Esophagus (tissue), 2 donors: ENCODE measurements around the gene STX18. TPM values are rescaled to one million over a fixed set of nuclear protein-coding genes. Genes with fewer than 3 reads are reported as not detected.

ENCODE experiments used
- H3K27ac ChIP-seq, 2 donors: one replicate each; pipeline ENCODE4 v1.5.1; 2013; ENCODE audit warnings: low read depth in 2 of 2, mild to moderate bottlenecking in 2 of 2, inconsistent platforms in 1 of 2, low read length in 1 of 2, moderate library complexity in 1 of 2
- H3K27me3 ChIP-seq, 2 donors: one replicate each; pipeline ENCODE4 v1.6.1; 2013; ENCODE audit warnings: low read length in 2 of 2, control low read depth in 1 of 2, mild to moderate bottlenecking in 1 of 2; ENCODE audit not compliant: insufficient read depth in 2 of 2, control insufficient read depth in 1 of 2
- H3K36me3 ChIP-seq, 2 donors: one replicate each; pipeline ENCODE4 v1.6.1; 2013; ENCODE audit warnings: low read length in 1 of 2; ENCODE audit not compliant: control insufficient read depth in 2 of 2, insufficient read depth in 2 of 2
- H3K4me1 ChIP-seq, 2 donors: one replicate each; pipeline ENCODE4 v1.6.1; 2013; ENCODE audit warnings: low read length in 1 of 2; ENCODE audit not compliant: control insufficient read depth in 2 of 2, insufficient read depth in 2 of 2
- H3K4me3 ChIP-seq, 2 donors: one replicate each; pipeline ENCODE4 v1.5.1; 2013; ENCODE audit warnings: low read length in 2 of 2, mild to moderate bottlenecking in 2 of 2, low read depth in 1 of 2, moderate library complexity in 1 of 2
- H3K9me3 ChIP-seq, 2 donors: one replicate each; pipeline ENCODE4 v1.6.1; 2013; ENCODE audit warnings: mild to moderate bottlenecking in 2 of 2, low read depth in 1 of 2, low read length in 1 of 2, moderate library complexity in 1 of 2; ENCODE audit not compliant: control insufficient read depth in 2 of 2, insufficient read depth in 1 of 2
- WGBS, 2 donors: extraction: QIAGEN DNeasy Blood & Tissue Kit; methylation state at CpG; one replicate each; pipeline ENCODE4 v1.1.7; 2013; 5-methylcytosine and 5-hydroxymethylcytosine counted together
- polyA plus RNA-seq, 2 donors: library from polyadenylated mRNA; stranded (reverse); fragments of 200-250 nt; gene quantifications; one replicate each; pipeline ENCODE4 v1.2.3, GENCODE V29; 2013
- donor health status: healthy with polysubstance abuse.
- donor health status: Bipolar disorder and iron deficiency.

Gene STX18
- polyA plus RNA-seq, 2 donors: 12.4 to 17.3 TPM

DNA sequence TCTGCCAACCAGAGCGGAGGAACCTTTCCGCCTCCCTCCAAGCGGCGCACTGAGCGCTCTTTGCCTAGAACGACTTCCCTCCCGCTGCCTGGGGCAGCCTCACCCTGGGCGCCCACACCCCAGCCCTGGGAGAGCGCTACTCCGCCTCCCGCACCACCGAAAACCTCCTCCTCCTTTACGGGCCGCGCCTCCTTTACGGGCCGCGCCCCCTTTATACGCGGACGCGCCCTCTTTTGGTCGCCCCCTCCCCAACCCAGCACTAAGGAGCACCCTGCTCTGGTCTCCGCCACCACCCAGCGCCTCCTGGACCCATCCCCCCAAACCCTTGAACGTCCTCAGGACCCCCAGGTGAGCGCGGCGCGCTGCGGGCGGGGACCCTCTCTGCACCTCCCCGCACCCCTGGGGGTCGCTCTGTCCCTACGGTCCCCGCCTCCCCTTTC is 155.5 kb downstream of the STX18 start:
- Histone ChIP-seq H3K27me3 (no peaks in the 10 kb centered on the region), H3K27ac (no peak overlapping the region), H3K9me3 (peaks cover 0 to 3% of the 10 kb centered on the region in 2 donors), H3K4me1 (peaks cover 4 to 16% of the 10 kb centered on the region in 2 donors), H3K36me3 (peaks cover 0 to 3% of the 10 kb centered on the region in 2 donors), H3K4me3 (peak overlapping the region; percentile 53 to 70)
- 1% methylated on average over 28 to 36 of the region's 36 CpGs for WGBS, 2 donors

DNA sequence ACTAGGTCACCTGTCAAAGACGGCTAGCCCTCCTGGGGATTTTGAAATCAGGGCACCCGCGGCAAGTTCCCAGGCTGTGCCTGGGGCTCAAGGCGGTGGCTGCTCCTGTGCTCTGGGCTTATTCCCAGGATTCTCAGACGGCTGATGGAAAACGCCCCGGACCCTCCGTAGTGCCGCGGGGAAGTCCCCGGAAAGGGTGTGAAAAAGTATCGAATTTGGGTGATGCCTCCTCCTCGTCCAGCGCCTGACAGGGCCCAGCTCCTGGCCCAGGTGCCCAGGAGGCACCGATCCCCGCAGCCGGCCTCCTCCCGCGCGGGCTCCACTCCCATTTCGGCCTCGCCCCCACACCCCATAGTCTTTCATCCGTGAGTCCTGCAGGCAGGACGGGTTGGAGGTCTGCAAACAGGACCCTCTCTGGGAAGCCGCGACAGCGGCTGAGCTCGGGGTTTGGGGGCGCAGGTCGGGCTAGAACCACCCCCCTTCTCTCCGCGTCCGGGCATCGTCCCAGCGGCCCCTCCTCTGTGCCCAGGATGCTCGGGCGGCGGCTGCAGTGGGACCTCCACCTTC is 156.0 kb downstream of the STX18 start:
- Histone ChIP-seq H3K27me3 (no peaks in the 10 kb centered on the region), H3K27ac (no peak overlapping the region), H3K36me3 (peaks cover 0 to 2% of the 10 kb centered on the region in 2 donors), H3K4me1 (peaks cover 4 to 16% of the 10 kb centered on the region in 2 donors), H3K4me3 (peak overlapping the region in 1 of 2 donors; percentile 70), H3K9me3 (peaks cover 0 to 3% of the 10 kb centered on the region in 2 donors)
- 2 to 3% methylated on average over 38 of the region's 38 CpGs for WGBS, 2 donors

DNA sequence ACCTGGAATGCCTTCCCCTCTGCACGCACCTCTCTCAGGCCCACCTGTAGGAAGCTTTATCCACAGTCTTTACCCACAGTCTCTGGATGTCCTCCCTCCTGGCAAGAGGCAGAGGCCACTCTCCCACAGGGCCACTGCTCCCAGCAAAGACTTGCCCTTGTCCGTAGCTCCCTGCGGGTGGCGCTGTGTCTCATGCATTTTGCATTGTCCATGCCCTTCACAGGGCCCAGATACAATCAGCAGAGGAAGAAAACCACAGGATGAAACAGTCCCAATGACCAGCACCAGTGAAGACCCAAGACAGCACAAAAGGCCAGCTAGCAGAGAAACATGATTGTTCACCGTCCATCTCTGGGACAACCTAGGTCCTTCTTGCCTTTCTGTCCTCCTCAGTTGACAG is 157.0 kb downstream of the STX18 start:
- WGBS, 2 donors: 44 to 60% methylated on average over 5 of the region's 5 CpGs
- H3K4me3 ChIP-seq: no peak overlapping the region
- H3K27ac ChIP-seq: no peak overlapping the region
- peaks cover 0 to 3% of the 10 kb centered on the region in 2 donors for H3K9me3 ChIP-seq
- no peaks in the 10 kb centered on the region for H3K36me3 ChIP-seq
- H3K27me3 ChIP-seq: no peaks in the 10 kb centered on the region
- peaks cover 4 to 16% of the 10 kb centered on the region in 2 donors for H3K4me1 ChIP-seq

DNA sequence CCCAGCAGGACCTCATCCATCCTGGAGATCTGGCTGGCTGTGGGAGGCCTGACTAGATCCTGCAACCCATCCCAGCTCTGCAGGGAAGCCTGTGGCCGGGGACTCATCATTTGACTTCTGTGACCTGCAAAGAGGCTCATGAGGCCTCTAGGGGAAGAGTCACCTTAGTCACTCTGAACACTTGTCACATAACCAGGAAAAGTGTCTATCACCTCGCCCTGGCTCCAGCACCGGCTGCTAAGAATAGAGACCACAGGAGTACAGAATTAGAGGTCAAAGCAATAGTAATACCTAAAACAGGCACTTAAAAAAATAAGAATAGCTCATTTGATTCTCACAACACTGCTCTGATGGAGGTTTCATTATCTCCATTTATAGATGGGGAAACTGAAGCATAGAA is 158.8 kb downstream of the STX18 start:
- 79 to 82% methylated on average over 3 of the region's 3 CpGs for WGBS, 2 donors
- Histone ChIP-seq H3K9me3 (peaks cover 0 to 3% of the 10 kb centered on the region in 2 donors), H3K27me3 (no peaks in the 10 kb centered on the region)

DNA sequence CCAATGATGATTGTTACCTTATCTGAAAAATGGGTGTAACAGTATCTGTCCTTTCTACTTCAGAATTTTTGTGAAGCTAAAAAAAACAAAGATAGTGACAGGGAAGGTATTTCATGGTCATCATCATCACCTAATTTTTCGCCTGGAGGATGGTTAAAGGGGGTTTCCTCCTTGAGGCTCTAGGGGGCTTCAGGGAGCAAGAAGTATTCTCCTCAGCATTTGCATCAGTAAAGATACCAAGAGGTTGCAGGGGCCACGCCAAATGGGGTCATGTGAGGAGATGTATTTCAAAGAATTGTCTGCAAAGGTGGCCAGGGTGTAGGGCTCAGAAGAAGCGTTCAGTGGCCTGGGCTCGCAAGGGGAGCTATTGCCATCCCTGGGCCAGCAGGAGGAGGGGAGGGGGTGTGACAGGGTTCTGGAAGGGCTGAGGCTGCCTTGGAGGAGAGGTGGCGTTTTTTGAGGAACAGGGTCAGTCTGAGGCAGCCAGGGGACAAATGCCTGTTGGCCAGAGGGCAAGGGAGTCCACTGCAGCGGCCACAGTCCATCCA is 162.2 kb downstream of the STX18 start:
- Histone ChIP-seq H3K27ac (no peak overlapping the region), H3K4me1 (no peaks in the 10 kb centered on the region), H3K9me3 (no peaks in the 10 kb centered on the region), H3K27me3 (no peaks in the 10 kb centered on the region), H3K36me3 (no peaks in the 10 kb centered on the region), H3K4me3 (no peak overlapping the region)
- 52 to 59% methylated on average over 6 of the region's 6 CpGs for WGBS, 2 donors

More for the DNA sequence above, 158.8 kb downstream of the STX18 start:
- no peak overlapping the region for H3K4me3 ChIP-seq
- no peak overlapping the region for H3K27ac ChIP-seq
- no peaks in the 10 kb centered on the region for H3K36me3 ChIP-seq
- peaks cover 4 to 12% of the 10 kb centered on the region in 2 donors for H3K4me1 ChIP-seq

DNA sequence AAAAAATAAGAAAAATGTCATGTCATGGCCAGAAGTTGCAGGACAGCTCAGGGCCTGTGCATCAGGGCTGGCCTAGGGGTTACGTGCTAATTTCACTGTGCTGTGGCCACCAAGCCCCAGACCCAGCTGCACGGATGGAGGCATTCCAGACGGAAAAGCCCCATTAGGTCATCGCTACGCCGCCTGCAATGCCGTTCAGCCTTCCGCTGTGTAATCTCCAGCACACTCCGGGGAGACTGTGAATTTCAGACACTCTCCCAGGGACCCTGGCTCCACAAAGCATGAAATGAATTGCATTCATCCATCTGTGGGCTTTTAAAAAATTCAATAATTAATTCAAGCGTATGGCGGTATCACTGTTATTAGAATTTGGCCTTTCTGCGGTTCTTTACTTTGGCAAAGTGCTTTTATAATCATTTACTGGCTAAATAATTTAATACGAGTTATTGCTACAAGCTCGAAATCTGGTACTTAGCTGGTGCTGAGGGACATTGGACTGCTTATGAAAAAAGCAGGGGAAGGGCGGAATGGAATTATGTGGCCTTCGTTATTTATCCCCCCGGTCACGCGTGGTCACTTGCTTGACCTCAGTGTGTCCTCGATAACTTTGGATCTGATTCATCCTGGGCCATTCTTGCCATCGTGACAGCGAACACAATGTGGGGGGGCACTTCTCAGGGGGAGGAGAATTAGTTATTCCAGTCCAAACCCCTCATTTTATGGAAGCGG is 164.0 kb downstream of the STX18 start:
- H3K36me3 ChIP-seq: no peaks in the 10 kb centered on the region
- no peak overlapping the region for H3K27ac ChIP-seq
- H3K27me3 ChIP-seq: no peaks in the 10 kb centered on the region
- no peak overlapping the region for H3K4me3 ChIP-seq
- H3K4me1 ChIP-seq: no peaks in the 10 kb centered on the region
- WGBS, 2 donors: 79 to 86% methylated on average over 23 of the region's 23 CpGs
- H3K9me3 ChIP-seq: no peaks in the 10 kb centered on the region

DNA sequence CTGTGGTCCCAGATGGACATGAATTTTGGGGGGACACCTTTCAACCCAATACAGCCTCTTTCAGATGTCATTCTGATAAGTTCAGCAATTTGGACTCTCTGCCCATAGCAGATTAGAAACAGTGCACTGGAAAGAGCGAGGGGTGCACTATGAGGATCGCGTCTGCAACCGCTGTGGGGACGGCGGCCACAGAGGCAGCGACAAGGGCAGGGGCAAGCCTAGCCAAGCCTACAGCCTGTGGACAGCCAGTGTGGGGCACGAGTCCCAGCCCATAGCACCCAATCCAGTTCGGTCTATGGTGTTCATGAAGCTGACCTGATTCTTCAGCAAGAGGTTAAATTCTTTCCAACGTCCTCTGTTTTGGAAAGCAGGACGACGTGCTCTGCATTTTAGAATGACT is 164.7 kb downstream of the STX18 start:
- Histone ChIP-seq H3K27me3 (no peaks in the 10 kb centered on the region), H3K36me3 (no peaks in the 10 kb centered on the region), H3K27ac (no peak overlapping the region), H3K9me3 (peaks cover 0 to 3% of the 10 kb centered on the region in 2 donors), H3K4me3 (no peak overlapping the region), H3K4me1 (no peaks in the 10 kb centered on the region)
- 80 to 82% methylated on average over 12 of the region's 12 CpGs for WGBS, 2 donors

DNA sequence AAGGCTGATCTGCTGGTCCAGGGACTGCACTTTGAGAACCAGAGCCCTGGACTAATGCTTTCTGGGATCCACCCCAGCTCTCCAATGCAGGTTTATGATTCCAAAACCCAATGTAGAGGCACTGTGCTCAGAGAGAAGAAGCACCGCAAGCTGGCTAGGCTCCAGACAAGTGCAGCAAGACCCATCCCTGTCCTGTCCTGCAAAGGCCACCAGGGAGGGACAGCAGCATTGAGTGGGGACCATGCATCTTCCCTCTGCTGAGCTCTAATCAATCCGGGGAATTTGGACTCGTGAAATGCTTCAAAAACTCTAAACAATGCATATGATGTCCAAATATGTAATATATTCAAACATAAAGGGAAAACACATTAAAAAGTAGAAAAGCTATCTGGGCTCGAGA is 165.8 kb downstream of the STX18 start:
- H3K27ac ChIP-seq: no peak overlapping the region
- no peaks in the 10 kb centered on the region for H3K4me1 ChIP-seq
- H3K27me3 ChIP-seq: no peaks in the 10 kb centered on the region
- no peaks in the 10 kb centered on the region for H3K36me3 ChIP-seq
- H3K9me3 ChIP-seq: peaks cover 0 to 3% of the 10 kb centered on the region in 2 donors
- WGBS, 2 donors: 62 to 65% methylated on average over 4 of the region's 4 CpGs
- H3K4me3 ChIP-seq: no peak overlapping the region

DNA sequence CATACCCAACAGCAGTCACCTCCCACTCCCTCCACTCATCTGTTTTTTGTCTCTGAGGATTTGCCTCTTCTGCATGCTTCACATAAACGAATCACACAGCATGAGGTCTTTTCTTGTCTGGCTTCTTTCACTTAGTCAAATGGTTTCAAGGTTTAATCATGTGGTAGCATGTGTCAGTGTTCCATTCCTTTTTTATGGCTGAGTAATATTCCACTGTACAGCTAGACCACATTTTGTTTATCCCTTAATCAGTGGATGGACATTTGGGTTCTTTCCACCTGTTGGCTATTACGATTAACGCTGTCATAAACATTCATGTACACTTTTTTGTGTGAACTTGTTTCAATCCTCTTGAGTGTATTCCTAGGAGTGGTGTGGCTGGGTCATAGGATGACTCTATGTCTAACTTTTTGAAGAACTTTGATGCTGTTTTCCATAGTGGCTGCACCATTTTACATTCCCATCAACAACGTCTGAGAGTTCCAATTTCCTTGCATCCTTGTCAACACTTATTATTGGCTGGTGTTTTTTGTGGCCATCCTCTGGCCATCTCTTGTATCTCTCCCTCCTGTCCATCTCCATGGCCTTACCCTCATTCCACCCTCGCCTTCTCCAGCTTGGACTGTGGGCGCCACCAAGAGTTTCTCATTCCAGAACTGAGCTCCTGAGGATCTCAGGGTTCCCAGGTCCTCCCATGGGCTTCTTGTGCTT is 167.3 kb downstream of the STX18 start:
- Histone ChIP-seq H3K4me3 (no peak overlapping the region), H3K36me3 (no peaks in the 10 kb centered on the region), H3K27ac (no peak overlapping the region), H3K9me3 (peaks cover 0 to 3% of the 10 kb centered on the region in 2 donors), H3K4me1 (no peaks in the 10 kb centered on the region), H3K27me3 (no peaks in the 10 kb centered on the region)
- 77 to 78% methylated on average over 6 of the region's 6 CpGs for WGBS, 2 donors
